Erythroblast (primary cell): ENCODE results near the gene TPSB2.

ENCODE experiments used
- GATA1 ChIP-seq: IDR thresholded peaks from 2 replicates; pipeline ENCODE4 v1.6.1; 2011; ENCODE audit warnings: low read depth, mild to moderate bottlenecking, control low read depth, low read length, moderate library complexity
- POLR2A ChIP-seq: IDR thresholded peaks from 2 replicates; pipeline ENCODE4 v1.6.1; 2011; ENCODE audit warnings: mild to moderate bottlenecking, low read length

GRCh38 chr16:1210461-1210860 is 19.5 kb downstream of the TPSB2 start:
- TF ChIP-seq GATA1 (no peak), POLR2A (no peak)
